HepG2 (cell line): ENCODE results near the gene POLE. TPM values are rescaled to one million over a fixed set of nuclear protein-coding genes. Genes with fewer than 3 reads are reported as not detected.

Experiments used
- AHR ChIP-seq: IDR thresholded peaks from 2 replicates; pipeline ENCODE4 v1.6.1; 2018; ENCODE audit warnings: missing genetic modification reagents, missing compliant biosample characterization
- CENPT ChIP-seq: sonication (generic); formaldehyde crosslinking; IDR thresholded peaks from 2 replicates; pipeline ENCODE4 v1.8.0; 2022; ENCODE audit warnings: low read depth, mild to moderate bottlenecking, moderate library complexity, missing genetic modification reagents
- HNF4A ChIP-seq: sonication (generic); formaldehyde crosslinking; IDR thresholded peaks from 2 replicates; pipeline ENCODE4 v1.4.0; 2020; ENCODE audit warnings: missing genetic modification reagents
- HOXA3 ChIP-seq: sonication (generic); formaldehyde crosslinking; IDR thresholded peaks from 2 replicates; pipeline ENCODE4 v1.5.0; 2020; ENCODE audit warnings: missing genetic modification reagents
- MEIS1 ChIP-seq: sonication (generic); formaldehyde crosslinking; IDR thresholded peaks from 2 replicates; pipeline ENCODE4 v1.9.0; 2021; ENCODE audit warnings: mild to moderate bottlenecking, missing genetic modification reagents, moderate library complexity, borderline replicate concordance
- MLX ChIP-seq: IDR thresholded peaks from 2 replicates; pipeline ENCODE4 v1.6.1; 2016
- PPARG ChIP-seq: conservative IDR thresholded peaks from 2 replicates; pipeline ENCODE4 v1.6.1; 2016; ENCODE audit warnings: missing biosample characterization, missing genetic modification reagents
- TOPORS ChIP-seq: sonication (generic); formaldehyde crosslinking; IDR thresholded peaks from 2 replicates; pipeline ENCODE4 v1.8.0; 2023; ENCODE audit warnings: mild to moderate bottlenecking, missing genetic modification reagents
- ZBTB7A ChIP-seq: sonication (generic); formaldehyde crosslinking; IDR thresholded peaks from 2 replicates; pipeline ENCODE4 v1.8.0; 2022; ENCODE audit warnings: mild to moderate bottlenecking, missing genetic modification reagents
- ZHX2 ChIP-seq, 2 experiments: sonication (generic) in 1 of 2; formaldehyde crosslinking in 1 of 2; IDR thresholded peaks; 2 replicates each; pipeline versions ENCODE4 v1.6.1 to v1.9.0; 2014 to 2022; ENCODE audit warnings: antibody characterized with exemption in 1 of 2, borderline replicate concordance in 1 of 2, inconsistent platforms in 1 of 2, low read depth in 1 of 2, missing genetic modification reagents in 1 of 2
- ZSCAN21 ChIP-seq: sonication (generic); formaldehyde crosslinking; IDR thresholded peaks from 2 replicates; pipeline ENCODE4 v1.8.0; 2022; ENCODE audit warnings: mild to moderate bottlenecking, missing genetic modification reagents, moderate library complexity, borderline replicate concordance
- polyA plus RNA-seq, 8 experiments: library from polyadenylated mRNA; depleted of rRNA in 3 of 8; stranded (reverse) in 7 of 8; unstranded in 1 of 8; fragments of >200 nt; fragmentation: Illumina TruSeq in 4 of 8; extraction: Trizol in 4 of 8; gene quantifications; 2 replicates each; pipeline versions ENCODE4 v1.2.1 to v1.2.3, GENCODE V29; 2011 to 2016; ENCODE audit warnings: low read depth in 4 of 8, missing spikeins in 1 of 8, mixed read lengths in 1 of 8; ENCODE audit not compliant: insufficient read depth in 1 of 8
- total RNA-seq, 5 experiments: library from RNA; depleted of rRNA; stranded (reverse); fragments of >200 nt; fragmentation: Illumina TruSeq; extraction: Trizol; gene quantifications; 2 replicates each; pipeline ENCODE4 v1.2.3, GENCODE V29; 2016; ENCODE audit warnings: low read depth in 1 of 5
- TF ChIP-seq, protein P1 (sequence below): sonication (generic); formaldehyde crosslinking; IDR thresholded peaks from 2 replicates; pipeline ENCODE4 v1.4.0; 2020; ENCODE audit warnings: mild to moderate bottlenecking, missing genetic modification reagents

The POLE gene
- total and polyA plus RNA-seq, 2 of the 13 experiments (the other 11 are each of a cell fraction or from before 2014, with no cell fraction given): 25.3 to 52.2 TPM

DNA sequence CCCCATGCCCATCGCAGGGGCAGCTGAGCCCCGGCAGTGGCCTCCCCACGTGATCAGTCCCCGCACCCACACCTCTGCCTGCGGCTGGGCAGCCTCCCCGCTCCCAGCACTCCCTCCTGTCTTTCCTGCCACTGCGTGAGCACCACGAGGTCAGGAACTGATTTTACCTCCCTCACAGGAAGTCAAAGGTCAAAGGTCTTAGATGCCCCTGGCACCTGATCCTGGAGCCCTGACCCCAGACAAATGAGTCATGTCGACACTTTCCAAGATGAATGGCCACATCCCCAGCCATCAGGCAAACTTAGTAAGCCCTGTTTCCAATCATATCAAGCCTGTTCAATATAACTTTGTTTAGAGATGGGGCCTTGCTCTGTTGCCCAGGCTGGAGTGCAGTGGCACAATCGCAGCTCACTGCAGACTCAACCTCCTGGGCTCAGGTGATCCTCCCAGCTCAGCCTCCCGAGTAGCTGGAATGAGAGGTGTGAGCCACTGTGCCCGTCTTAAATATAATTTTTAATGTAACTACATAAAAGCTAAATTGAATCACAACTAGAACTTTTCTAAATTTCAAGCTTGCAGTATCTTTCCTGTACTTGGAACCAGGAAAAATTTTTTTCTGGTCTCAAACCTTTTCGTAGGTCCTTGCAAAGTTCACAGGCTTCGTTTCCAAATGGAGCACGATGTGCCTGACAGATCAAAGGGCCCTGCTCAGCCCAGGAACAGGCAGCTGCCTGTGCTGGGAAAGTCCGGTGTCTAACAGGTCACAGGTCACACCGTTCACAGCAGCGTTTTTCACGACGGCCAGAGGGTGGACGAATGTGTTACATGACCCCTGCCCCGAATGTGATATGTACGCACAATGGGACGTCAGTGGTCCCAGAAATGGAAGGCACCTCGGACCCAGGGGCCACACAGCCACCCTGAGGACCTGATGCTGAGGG, 78.6 kb downstream of the POLE start (continued):
- TF ChIP-seq, protein P1, sequence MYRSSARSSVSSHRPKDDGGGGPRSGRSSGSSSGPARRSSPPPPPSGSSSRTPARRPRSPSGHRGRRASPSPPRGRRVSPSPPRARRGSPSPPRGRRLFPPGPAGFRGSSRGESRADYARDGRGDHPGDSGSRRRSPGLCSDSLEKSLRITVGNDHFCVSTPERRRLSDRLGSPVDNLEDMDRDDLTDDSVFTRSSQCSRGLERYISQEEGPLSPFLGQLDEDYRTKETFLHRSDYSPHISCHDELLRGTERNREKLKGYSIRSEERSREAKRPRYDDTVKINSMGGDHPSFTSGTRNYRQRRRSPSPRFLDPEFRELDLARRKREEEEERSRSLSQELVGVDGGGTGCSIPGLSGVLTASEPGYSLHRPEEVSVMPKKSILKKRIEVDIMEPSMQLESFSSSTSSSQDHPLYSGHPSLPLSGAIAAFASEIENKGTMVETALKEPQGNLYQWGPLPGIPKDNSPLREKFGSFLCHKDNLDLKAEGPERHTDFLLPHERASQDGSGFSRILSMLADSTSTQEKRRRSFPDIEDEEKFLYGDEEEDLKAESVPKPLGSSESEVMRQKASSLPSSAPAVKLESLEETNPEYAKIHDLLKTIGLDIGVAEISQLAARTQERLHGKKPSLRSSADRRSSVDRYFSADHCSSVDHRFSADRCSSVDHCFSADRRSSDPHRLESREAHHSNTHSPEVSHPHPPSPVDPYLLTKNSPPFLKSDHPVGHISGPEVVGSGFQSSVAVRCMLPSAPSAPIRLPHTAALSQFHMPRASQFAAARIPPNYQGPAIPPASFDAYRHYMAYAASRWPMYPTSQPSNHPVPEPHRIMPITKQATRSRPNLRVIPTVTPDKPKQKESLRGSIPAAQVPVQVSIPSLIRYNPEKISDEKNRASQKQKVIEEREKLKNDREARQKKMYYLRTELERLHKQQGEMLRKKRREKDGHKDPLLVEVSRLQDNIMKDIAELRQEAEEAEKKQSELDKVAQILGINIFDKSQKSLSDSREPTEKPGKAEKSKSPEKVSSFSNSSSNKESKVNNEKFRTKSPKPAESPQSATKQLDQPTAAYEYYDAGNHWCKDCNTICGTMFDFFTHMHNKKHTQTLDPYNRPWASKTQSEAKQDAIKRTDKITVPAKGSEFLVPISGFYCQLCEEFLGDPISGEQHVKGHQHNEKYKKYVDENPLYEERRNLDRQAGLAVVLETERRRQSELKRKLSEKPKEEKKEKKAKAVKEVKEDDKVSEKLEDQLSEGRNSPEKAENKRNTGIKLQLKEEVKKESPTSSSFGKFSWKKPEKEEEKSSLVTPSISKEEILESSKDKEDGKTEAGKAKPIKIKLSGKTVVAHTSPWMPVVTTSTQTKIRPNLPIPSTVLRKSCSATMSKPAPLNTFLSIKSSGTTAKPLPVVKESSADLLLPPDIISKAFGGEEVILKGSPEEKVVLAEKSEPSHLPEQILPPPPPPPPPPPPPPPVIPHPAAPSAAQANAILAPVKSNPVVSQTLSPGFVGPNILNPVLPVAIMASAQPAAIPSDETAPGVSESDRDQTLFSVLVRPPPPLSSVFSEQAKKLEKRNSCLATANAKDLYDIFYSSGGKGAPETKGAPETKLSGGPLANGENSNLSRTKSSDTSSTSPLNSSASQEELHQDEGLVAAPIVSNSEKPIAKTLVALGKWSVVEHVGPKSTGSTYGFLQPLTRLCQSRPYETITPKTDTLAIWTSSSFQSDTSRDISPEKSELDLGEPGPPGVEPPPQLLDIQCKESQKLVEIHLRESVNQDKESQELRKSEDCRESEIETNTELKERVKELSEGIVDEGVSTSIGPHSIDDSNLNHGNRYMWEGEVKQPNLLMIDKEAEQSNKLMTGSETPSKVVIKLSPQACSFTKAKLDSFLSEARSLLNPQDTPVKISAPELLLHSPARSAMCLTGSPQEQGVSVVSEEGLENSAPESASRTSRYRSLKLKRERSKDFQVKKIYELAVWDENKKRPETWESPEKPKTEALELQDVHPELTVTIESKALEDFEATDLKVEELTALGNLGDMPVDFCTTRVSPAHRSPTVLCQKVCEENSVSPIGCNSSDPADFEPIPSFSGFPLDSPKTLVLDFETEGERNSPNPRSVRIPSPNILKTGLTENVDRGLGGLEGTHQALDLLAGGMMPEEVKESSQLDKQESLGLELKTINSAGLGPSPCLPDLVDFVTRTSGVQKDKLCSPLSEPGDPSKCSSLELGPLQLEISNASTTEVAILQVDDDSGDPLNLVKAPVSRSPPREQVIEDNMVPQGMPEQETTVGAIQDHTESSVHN (CRISPR knock-in tag): no peak
- TF ChIP-seq MEIS1 (CRISPR knock-in tag): peak; percentile 15; the same call in 1 of the 2 replicates
- peak; percentile 76 for TF ChIP-seq HNF4A (CRISPR knock-in tag)
- TF ChIP-seq PPARG: peak; percentile 95
- TF ChIP-seq HOXA3 (CRISPR knock-in tag): peak; percentile 69
- TF ChIP-seq TOPORS (CRISPR knock-in tag): no peak
- no peak for TF ChIP-seq CENPT (CRISPR knock-in tag)
- peak; percentile 91 for TF ChIP-seq ZBTB7A (CRISPR knock-in tag)
- peak; percentile 48; the same call in 1 of the 2 replicates for TF ChIP-seq AHR (CRISPR knock-in tag)
- peak; percentile 90 for TF ChIP-seq MLX
- no peak for TF ChIP-seq ZHX2 (IDR thresholded peaks at IDR 0.05; ENCODE audit: low read depth)
- 0 out of 2 replicates have a peak, but pooled peaks have one; percentile 38 for TF ChIP-seq ZHX2 (CRISPR knock-in tag; IDR thresholded peaks at IDR 0.05; ENCODE audit: borderline replicate concordance)
- TF ChIP-seq ZSCAN21 (CRISPR knock-in tag): 0 out of 2 replicates have a peak, but pooled peaks have one; percentile 26
